ENCODE results near the gene SNCG.
"Not testable (repeated sequence)": the region's sequence is repeated elsewhere in the genome, so short reads cannot be mapped to it uniquely, and the experiment has no call there.

SNCG gene

GRCh38 chr10:86945361-86946212 is 12.8 kb upstream of the SNCG start:
- no peak for DNase-seq

- no peak for DNase-seq
Observed at GRCh38 chr10:86946213-86947155, 11.9 kb upstream of the SNCG start.

DNA sequence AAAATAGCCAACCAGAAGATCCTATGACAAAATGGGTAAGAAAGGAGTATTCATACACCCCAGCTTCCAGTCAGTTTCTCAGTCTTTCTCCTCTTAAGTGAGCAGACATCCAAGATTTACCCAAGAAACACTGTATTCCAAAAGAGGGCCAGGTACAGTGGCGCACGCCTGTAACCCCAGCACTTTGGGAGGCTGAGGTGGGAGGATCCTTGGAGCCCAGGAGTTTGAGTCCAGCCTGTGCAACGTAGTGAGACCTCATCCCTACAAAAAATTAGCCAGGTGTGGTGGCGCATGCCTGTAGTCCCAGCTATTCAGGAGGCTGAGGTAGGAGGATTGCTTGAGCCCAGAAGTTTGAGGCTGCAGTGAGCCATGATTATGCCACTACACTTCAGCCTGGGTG is 10.6 kb upstream of the SNCG start:
- DNase-seq = not testable (repeated sequence)

- DNase-seq = no peak
Observed at GRCh38 chr10:86950349-86950748, 8.1 kb upstream of the SNCG start.

DNA sequence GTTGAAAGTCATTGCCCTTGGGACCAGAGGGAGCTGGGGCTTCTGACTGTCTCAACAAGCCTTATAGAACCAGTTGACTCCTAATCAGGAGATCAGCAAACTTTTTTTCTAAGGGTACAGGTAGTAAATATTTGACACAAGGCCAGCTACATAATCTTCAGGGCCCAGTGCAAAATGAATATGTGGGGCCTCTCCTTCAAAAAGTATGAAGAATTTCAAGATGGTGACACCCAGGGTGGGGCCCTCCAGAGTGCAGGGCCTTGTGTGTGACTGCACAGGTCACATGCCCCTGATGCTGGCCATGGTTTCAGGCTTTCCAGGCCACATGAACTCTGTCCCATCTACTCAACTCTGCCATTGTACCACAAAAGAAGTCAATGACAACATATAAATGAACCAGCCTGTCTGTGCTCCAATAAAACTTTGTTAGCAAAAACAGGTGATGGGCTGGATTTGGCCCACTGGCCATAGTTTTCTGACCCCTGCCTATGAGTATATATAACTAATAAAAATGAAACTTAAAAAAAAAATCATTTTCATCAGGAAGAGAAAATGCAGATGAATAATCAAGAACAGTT is 7.1 kb upstream of the SNCG start:
- DNase-seq = no peak

- no peak for DNase-seq
Observed at GRCh38 chr10:86952106-86952505, 6.3 kb upstream of the SNCG start.

DNA sequence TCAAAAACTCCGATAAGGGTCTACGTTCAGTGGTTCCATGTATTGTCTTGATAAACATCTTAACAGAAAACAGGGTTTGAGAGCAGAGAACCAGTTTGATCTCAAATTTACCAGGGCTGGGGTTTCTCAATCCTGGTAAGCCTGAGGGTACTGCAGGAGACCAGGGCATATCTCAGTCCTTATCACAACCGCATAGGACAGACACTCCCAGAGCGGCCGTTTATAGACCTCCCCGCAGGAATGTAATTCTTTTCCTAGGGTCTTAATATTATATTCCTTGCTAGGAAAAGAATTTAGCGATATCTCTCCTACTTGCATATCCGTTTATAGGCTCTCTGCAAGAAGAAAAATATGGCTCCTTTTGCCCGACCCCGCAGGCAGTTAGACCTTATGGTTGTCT is 5.7 kb upstream of the SNCG start:
- not testable (repeated sequence) for DNase-seq

DNA sequence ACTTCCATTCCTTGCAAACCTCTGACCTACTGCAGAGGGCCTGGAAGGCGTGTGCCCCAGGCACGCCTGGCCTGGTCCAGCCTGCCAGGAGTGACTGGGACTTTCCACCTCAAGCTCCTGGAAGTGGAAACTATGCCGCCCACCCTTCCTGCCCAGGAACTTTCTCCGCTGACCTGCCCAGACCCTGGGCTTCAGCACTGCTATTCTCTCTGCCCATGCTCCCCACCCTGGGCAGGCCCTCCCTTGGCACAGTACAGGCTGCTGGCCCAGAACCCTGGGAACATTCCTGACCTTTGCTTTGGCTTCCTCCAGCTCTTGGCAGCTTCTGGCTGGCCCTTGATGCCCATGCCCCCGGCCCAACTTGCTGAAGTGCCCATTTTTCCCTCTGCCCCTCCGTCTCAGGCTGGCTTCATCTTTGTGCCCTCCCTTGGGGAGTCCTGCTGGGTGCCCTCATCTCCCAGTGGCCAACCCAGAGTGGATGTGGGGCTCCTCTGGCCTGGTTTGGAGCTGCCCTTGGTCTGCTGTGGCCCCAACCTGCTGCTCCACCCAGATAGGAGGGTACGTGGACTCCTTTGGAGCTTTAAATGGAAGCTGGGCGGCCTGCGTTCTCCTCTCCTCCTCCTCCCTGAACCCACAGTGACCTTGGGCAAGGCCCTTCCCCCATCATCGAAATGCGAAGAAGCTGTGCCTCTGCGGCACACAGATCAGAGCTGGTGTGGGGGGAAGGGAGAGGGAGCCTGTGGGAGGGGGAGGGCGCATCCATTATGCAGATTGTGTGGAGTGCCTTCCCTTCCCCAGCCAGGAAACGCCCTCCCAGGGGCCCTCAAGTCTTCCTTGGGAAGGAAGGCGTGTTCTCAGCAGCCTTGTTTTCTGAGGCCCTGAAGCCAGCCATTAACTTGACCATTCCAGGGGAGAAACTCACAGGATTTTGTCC is 4.4 kb upstream of the SNCG start:
- DNase-seq = no peak

GRCh38 chr10:86954681-86955500 is 3.5 kb upstream of the SNCG start:
- DNase-seq = no peak

DNA sequence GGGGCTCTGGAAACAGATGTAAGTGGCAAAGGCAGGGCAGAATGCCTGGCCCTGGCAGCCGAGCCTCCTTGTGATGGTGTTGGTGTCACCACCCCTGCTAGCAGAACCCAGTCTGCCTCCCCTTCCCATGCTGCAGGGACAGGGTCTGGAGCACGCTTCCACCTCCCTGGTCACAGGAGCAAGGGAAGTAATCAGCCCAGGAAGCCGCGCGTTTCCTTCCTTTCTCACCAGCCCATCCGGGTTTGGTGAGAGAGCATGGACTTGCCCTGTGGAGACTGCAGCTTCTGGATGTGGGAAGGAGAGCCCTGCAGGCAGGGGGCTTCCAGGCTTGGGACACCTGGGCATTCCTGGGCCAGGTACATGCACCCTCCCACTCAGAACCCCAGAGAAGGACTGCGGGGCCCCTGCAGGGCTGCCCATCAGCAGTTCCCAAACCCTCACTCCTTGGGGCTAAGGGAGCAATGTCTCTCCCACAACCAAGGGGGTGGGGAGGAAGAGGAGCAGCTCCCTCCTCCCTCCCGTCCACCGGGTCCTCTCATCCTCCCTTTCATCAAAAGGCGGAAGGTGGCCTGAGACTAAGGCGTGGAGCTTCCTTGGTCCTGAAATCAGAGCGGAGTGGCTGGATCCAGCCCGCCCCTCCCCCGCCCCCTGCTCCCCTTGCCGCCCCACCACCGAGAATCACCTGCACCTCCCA is 2.8 kb upstream of the SNCG start:
- DNase-seq = no peak

DNA sequence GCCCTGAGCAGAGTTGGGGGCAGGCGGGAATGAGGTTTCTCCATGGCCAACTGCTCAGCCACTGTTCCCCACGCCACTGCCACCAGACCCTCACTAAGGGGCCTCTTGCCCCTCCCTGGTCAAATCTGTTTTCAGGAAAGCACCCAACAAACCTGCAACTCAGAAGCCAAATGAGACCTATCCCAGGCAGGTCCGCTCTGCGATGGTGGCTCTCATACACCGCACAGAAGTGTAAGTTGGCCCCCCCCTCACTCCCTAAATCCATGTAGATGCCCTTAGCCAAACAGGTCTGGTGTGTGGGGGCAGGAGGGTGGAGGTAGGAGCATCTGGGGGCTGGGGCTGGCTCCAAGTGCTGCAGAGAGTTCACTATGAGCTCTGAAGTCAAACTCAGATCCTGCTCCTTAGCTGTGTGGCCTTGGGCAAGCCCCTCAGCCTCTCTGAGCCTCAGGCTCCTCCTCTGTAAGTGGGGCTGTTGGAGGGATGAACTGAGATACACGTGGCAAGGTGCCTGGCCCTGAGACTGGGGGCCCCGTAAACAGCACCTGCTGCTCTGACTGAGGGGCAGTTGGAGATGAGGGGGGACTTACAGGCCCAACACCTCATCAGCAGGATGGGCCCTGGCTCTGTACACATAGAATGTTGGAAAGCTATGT is 2.1 kb upstream of the SNCG start:
- DNase-seq = no peak

GRCh38 chr10:86956848-86957448 is 1.5 kb upstream of the SNCG start:
- DNase-seq = no peak

DNA sequence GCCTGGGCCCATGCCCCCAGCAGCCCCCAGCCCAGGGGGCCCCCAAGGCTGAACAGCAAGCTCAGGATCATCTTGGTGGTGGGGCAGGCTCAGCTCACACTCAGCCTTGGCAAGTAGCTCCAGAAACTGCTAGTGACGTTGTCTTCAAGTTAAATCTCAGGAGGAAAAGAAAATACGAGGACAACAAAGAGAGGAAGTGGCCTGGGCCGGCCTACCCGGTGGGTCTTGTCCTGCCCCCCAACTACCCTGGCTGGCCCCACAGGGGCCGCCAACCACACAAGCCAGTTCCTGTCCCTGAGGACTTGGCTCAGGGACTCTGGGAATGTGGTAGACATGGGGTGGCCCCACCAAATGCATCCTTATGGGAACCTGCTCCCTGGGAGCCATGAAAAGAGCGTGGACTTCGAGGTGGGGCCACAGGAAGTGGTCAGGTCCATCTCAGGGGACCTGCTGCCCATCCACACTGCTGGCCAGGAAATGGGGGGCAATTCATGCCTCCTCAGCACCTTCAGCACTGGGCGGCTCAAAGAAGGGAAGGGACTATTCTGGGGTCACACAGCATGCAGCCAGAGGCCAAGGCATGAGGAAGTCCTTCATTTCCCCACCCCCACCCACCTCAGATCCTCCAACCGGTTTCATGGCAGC is 806 bp upstream of the SNCG start, which contains the start of gene MMRN2:
Gene MMRN2 (minus strand): TSS at position 145 of the 645 bp plus-strand sequence. CDS start 74 bp downstream, at position 71.
- DNase-seq = no peak

GRCh38 chr10:86958901-86959736 is 720 bp downstream of the SNCG start:
- no peak for DNase-seq

DNA sequence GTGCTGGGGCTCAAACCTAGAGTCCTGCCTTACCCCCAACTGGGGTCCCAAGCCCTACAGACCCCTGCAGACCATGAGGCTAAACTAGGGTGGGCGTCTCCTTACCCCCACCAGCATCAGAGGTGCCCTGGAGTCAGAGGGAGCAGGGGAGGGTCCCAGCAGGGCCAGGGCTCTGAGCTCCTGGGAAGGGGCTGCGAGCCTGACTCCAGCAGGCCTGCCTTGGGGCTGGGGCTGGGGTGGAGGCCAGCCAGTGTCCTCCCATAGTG is 1.3 kb downstream of the SNCG start:
- DNase-seq = no peak

- peak; percentile 53 for DNase-seq
Observed at GRCh38 chr10:86960003-86960862, 1.8 kb downstream of the SNCG start.

DNA sequence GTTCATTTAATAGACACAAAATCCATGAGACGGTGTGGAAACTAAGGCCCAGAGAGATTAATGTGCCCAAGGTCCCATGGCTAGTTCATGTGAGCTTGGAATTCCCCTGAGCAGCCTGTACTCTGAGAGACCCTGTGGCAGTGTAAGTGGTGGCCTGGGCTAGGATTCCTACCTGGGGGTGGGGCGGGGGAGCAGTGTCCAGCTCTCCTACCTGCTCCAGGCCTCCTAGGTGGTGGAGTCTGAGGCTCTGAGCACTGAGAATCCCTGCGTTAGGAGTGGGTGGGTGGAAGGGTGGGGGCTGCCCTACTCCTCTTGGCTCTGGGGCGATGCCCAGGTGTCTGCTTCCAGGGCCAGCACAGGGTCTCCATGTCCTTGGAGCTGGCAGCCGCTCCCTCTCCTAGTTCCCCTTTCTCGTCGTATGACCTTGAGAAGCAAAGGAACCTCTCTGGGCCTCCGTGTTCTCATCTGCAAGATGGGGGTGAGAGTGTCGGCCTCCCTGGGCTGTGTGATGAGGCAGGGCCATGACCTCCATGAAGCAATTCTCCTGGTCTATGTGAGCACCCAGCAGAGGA is 2.5 kb downstream of the SNCG start:
- no peak for DNase-seq

Data from stimulated activated CD4-positive, alpha-beta T cell treated with anti-CD3 and anti-CD28 coated beads, Interleukin-1b, Interleukin-23, amount 100 ng/mL, for 48 hours (primary cell).